GM19043 (cell line): ENCODE results near the gene APOA4.
"Not testable (repeated sequence)": the region's sequence is repeated elsewhere in the genome, so short reads cannot be mapped to it uniquely, and the experiment has no call there.

Experiments
- ATAC-seq: cut with Tn5 transposase; IDR thresholded peaks from one replicate; pipeline ENCODE4 v1.9.1; 2021; ENCODE audit warnings: low read depth; ENCODE audit not compliant: unreplicated experiment

Gene APOA4

DNA sequence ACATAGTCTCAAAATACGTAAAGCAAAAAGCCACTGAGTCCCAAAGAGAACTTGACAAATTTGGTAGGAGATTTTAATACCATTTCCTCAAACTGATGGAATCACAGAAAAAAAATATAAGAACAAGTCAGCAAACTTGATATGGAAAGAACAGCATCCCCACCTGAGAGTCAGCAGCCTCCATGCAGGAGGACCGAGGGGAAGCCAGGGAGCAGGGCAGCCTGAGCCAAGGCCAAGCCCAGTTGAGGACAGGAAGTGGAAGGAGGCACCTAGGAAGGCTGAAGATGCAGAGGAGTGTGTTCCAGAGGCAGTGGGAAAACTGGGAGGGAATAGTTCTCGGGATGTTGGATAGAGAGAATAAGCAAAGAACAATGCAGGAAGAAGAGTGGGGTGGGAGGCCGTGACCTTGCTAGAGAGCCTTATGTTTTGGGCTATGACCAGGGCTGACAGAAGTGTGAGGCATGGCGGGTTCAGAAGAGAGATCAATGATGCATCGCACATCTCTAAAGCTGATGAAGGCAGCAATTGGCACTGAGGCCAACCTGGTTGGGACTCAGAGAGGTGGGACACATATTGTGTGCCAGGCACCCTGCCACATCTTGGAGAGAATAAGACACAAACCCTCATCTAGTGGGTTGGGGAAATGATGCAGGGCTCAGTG lies 15.4 kb downstream of the APOA4 start:
- ATAC-seq = no peak

DNA sequence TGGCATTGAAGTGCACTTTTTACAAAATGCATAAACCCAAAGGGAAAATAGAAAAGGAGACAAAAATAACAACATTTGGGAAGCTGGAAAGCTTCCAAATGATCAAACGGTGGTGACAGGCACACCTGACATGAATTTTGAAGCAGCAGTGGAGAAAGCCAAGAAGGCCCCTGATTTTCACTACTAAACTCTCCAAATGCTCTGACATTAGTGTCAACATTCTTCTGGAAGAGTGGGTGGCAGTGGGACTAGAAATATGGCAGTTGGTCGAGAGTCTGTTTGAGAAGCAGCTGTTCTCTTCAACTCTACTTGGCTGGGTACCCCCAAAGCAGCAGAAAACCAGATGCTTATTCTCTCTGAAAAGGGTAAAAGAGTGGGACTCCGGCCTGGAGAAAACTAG lies 19.1 kb downstream of the APOA4 start:
- ATAC-seq = no peak

DNA sequence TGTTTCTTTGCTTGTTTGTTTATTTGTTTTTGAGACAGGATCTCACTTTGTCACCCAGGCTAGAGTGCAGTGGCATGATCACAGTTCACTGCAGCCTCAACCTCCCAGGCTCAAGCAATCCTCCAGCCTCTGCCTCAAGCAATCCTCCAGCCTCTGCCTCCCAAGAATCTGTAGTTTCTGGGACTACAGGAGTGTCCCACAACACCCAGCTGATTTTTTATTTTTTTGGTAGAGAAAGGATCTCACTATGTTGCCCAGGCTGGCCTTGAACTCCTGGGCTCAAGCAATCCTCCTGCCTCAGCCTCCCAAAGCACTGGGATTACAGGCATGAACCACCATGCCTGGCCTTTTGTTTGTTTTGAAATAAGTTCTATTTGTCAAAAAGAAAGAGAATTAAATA lies 21.4 kb downstream of the APOA4 start:
- not testable (repeated sequence) for ATAC-seq

DNA sequence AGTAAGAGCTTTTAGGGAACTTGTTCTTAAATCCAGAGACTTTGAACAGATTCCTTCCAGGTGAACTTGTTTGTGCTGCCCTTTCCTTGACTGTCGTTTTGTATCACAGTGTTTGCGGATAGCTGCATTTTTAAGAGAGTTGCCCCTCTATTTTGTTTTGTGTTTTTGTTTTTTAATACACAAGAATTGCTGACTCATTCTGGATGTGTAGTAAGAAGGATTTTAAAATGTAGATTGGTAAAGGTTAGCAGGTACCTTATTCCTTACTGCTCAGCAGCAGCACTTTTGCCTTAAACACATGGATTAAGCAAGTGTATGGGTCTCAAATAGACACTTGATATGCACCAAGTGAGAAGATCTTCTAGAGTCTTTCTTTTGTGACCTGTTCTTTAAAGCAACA lies 22.5 kb downstream of the APOA4 start:
- ATAC-seq = no peak

DNA sequence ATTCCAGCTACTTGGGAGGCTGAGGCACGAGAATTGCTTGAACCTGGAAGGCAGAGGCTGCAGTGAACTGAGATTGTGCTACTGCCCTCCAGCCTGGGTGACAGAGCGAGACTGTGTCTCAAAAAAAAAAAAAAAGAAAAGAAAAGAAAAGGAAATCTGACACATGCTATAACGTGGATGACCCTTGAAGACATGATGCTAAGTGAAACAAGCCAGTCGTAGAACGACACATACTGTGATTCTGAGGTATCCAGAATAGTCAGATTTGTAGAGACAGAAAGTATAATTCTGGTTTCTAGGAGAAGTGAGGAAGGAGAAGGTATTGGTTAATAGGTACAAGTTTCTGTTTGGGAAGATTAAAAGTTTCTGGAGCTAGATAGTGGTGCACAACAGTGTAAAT lies 24.7 kb downstream of the APOA4 start:
- ATAC-seq = no peak

DNA sequence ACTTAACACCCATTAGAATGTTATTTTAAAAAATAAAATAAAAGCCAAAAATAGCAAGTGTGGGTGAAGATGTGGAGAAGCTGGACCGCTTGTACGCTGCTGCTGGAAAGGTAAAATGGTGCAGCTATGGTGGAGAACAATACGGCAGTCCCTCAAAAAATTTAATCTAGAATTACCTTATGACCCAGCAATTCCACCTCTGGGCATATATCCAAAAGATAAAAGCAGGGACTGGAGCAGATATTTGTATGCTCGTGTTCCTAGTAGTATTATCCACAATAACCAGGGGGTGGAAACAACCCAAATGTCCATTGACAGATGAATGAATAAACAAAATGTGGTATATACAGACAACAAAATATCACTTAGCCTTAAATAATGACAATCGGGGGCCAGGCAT lies 25.3 kb downstream of the APOA4 start:
- no peak for ATAC-seq

DNA sequence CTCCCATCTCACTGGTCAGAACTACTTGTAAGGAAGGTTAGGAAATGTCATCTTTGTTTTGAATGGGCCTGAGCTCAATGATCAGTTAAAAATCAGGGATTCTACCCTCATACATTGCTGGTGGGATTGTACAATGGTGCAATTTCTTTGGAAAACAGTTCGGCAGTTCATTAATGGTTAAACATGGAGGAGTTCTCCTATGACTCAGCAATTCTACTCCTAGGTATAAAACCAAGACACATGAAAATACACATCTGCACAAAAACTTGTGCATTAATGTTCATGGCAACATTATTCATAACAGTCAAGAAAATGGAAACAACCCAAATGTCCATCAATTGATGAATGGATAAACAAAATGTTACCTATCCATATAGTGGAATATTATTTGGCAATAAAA lies 26.6 kb downstream of the APOA4 start:
- no peak for ATAC-seq

DNA sequence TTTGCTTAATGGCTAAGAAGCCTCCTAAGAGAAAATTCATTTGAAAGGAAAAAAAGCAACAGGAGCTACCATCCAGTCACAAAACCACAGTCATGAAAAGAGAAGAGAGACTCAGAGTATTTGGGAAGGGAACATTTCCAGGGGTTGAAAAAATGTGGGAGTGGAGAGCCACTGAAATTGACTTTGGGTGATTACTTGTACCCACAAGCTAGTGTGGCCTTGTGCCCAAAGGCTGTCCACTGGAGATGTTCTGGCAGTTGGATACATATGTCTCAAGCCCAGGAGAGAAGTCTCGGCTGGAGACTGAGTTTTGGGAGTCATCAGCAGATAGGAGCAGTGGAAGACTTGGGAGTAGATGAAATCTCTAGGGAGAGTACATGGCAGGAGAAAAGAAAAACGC lies 28.3 kb downstream of the APOA4 start:
- ATAC-seq = no peak

DNA sequence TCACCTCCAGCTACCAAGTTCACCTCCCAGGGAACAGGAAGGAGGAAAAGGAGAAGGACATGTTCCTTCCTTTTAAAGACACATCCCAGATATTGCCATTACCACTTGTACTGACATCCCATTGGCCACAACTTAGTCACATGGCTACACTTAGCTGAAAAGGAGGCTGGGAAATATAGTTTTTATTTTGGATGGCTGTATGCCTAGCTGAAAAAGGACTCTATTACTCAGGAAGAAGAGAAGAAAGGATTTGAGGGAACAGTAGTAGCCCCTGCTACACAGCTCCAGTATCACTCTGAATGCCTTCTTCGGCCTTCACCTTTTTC lies 29.4 kb downstream of the APOA4 start:
- no peak for ATAC-seq

DNA sequence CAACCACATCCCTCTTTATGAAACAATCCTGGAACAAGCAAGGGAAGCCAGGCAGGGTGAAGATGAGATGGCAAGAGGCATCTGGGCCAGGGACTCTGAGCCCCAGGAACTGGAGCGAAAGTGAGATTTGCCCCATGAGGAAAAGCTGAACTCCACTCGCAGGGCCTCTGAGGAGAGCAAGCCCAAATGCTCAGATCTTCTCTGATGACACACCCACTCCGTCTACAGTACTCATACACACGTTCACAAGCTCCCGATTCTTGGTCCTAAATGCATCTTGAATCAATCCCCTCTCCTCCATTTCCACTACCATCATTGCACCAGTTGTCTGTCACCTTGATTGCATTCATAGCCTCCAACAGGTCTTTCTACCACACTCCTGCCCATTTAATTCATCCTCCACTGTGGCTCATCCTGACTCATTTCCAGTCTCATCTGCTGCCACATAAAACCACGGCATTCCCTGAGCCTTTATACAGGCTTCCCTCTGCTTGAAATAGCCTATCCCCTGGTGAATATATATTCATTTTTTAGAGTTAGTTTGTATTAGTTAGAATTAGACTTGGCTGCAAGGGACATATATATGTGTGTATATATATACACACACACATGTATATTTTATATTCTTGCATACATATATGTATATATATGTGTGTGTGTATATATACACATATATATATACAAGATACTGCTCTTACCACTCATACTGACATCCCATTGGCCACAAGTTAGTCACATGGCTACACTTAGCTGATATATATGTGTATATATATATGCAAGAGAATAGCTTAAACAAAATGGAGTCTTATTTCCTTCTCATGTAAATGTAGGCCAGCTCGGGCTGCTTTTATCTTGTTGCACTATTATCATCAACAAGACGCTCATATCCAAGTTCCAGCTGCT lies 30.0 kb downstream of the APOA4 start:
- ATAC-seq = no peak

DNA sequence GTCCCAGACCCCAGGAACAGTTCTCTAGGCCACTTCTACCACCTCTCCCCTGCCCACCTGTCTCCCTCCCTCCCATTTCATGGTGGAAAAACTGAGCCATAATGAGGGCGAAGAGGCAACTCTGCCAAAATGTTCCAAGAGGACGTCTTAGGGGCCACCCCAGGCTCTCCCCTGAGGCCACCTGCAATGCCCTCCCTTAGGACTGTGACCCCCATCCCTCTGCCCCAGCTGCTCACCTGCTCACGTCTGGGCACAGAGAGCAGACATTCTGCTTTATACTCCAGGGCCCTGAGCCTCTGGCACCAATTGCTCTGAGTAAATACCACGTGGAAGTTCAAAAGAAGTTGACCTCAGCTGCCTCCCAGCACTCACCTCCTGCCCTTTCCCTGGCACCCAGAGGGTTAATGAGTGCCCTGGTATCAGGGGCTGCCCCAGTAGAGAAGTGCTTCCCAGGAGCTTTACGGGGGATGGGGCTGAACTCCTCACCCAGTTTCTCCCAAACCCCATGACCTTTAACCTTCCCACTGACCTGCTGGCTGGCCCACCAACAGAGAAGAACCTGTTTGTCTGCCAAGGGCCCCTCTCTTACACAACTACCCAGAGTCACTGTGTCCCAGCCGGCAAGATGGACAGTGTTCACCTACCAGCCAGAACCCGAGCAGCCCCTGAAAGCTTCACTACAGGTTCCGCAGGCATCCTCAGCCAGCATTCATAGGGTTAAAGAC lies 30.8 kb downstream of the APOA4 start:
- no peak for ATAC-seq

DNA sequence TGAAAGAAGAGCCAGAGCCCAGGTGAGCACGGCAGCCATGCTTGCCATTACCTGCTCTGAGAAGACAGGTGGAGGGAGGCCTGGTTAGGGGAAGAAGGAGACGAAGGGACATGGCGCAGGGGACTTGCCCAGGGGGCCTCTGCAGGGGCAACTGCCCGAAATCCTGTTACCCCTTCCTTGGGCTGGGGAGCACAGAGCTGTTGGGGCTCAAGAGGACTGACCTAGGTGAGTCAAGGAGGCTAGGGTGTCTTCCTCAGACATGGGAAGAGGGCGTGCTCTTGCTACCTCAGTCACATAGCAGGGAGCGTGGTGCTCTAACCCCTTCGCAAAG lies 31.3 kb downstream of the APOA4 start, which contains the start of gene APOA5:
Gene APOA5 (minus strand): TSS at position 67 of the 331 bp plus-strand sequence. CDS start 19 bp downstream, at position 48.
- ATAC-seq = no peak

DNA sequence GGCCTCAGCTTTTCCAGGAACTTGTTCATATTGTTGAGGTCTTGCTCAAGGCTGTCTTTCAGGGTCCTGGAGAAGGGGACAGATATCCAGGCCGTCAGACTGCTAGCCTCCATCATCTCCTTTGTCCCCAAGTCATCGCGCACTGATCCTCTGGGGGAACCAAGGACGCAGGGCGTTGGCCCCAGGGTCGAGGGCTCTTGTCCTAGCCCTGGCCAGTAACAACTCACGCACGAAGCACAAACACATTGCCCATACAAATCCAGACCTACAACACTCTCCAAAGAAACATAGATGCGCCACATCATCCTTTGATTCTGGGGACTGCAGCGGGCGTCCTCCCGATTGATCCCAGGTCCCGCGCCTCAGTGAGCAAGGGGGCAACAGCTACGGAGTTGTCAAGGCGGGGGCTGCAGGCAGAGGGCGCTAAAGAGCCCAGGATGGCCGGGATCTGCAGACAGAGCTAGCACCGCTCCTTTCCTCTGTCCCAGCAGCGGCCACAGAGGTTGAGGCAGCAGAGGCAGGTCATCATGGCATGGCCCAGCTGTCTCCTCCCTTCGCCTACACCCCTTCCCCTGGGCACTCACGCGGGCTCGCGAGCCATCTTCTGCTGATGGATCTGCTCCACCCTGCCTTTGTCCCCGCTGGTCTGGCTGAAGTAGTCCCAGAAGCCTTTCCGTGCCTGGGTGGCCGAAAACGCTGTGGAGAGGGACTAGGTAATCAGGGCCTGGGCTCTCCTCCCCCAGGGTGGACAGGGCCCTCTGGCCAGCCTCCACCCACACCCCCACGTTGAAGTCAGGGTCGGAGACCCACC lies 31.9 kb downstream of the APOA4 start:
- no peak for ATAC-seq

DNA sequence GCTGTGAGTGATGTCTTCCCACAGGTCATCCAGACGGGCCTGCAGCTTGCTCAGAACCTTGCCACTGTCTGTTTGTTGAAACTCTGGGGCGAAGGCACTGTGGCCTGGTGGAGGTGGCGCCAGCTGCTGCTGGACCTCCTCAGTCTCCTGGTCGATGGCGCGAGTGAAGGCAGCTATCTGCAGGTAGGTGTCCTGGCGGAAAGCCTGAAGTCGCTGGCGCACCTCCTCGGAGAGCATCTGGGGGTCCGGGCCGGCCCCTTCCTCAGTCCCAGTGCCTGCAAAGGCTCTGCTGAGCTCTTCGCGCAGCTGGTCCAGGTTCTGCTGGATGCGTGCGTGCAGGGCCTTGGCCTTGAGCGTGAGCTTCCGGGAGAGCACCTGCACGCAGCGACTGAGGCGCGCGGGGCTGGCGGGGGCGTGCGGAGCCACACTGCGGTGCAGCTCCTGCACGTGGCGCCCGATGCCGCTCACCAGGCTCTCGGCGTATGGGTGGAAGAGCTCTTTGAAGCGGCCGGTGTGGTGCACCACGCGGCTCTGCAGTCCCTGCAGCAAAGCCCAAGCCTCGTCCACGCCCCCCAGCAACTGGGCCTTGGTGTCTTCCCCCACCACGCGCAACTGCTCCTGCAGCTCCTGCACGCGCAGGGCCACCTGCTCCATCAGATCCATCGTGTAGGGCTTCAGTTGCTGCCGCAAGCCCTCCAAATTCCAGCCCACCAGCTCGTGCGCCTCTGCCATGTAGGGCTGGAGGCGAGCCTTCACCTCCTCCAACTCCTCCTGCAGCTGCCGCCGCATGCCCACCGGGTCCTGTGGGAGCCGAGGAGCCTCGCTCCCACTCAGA lies 32.7 kb downstream of the APOA4 start:
- ATAC-seq = no peak

DNA sequence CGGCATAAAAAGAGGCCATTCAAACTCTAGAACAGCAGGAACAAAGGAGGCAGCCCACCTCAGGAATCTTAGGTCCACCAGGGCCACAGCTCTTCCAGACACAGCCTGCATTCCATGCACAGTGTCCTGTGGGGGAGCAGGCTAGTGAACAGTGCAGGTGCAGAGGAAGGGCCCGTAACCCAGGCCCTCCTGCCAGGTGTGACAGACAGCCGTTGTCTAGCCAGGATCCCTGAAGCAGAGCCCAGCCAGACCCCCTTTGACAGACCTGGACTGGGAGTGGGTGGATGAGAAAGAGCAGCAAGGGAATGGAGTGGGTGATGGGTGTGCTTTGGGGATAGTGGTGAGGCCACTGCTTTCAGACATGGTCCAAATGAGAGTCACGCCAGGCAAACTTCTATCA lies 34.1 kb downstream of the APOA4 start:
- ATAC-seq = no peak

DNA sequence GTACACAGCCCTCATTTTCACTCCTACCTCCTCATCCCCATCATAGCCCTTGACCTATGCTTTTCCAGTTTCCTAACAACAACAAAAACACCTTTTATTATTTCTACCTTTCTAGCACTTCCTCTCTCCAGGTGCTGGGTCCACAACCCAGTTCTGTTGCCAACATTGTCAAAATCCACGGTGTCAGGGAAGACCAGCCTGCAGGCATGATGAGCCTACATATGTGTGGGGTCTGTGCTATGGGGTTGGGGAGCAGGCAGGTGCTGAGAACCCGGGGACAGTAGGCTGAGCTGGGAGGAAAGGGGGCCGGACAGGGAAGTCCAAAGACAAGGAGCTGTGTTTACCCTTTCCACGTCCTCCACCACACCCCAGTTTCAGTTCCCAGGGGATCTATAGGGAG lies 34.6 kb downstream of the APOA4 start:
- ATAC-seq = no peak

DNA sequence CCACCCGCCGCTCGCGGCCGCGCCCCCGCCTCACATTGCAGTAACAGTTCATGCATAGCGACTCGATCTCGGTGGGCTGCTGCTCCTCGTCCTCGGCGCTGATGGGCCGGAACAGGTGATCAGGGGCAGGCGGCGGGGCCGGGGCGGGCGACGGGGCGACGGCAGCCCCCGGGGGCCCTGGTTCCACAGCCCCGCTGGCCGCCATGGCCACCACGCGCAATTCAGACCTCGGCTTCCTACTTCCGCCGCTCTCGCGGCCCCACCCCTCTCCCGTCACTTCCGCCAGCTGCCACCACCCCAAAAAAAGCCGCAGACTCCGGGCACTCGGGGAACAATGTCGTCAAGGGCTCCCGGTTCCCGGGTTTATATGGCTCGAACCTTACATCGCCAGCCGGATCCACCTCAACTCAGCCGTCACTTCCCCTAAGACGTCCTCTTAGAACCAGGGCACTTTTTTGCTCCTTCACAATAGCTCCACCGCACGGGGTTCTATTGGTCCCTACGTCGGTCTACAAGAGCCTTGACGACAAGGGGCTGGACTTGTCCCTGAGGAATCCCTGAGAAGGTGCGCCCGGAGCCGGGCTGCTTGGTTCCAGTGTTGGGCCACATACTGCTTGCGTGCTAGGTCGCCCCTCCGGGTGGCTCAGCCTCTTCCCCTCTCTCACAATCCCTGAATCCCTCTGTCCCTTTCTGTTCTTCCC lies 35.2 kb downstream of the APOA4 start, which contains the start of gene ZPR1:
Gene ZPR1 (minus strand): TSS at position 238 of the 701 bp plus-strand sequence. CDS start 33 bp downstream, at position 205.
- ATAC-seq = peak; percentile 84

DNA sequence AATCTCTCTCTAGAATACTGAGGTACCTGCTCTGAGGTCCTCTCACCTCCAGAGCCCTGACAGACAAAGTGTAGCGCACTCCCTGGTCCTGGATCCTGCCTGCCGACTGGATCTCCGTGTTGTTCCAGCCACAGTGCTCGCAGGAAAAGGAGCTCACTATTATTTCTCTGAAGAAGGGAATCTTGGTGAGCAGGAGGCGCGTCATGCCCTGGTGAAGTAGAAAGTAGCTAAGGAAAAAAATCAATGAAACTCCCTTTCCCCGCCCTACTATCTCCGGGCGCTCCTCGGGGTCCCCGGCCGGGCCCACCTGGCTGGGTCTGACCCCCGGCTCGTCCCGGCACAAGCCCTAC lies 35.7 kb downstream of the APOA4 start:
- ATAC-seq = peak; percentile 18

DNA sequence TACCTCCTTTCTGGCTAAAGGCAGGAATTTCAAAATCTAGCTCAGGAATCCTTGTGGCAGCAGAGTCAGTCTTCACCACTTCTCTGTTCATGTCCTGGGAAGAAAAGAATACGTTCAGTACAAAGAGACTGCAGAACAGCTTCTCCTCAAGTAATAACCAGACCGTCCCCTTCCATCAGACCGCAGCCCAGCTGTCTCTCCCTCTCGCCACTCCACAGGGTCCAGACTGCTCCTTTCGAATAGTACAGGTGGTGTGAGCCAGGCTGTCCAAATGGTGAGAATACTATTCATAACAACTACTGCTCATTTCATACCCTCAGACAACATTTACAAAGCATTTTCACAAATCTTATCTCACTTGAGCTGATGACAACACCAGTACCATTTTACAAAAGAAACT lies 36.1 kb downstream of the APOA4 start:
- no peak for ATAC-seq
